Fibroblast of mammary gland (primary cell): ENCODE measurements around the gene GALNT14.
A peak's percentile ranks its signal among the peaks of the same experiment; 100 is the strongest.

Experiments used
- DNase-seq: peaks from one replicate; pipeline ENCODE4 v3.0.0-alpha.2; 2010; ENCODE audit warnings: low read depth
- H3K4me3 ChIP-seq: 2 replicates; pipeline ENCODE4 v1.5.1; 2011; ENCODE audit warnings: low read depth, mild to moderate bottlenecking, low read length, moderate library complexity; ENCODE audit not compliant: control insufficient read depth
- TF ChIP-seq, protein P1 (sequence below): conservative IDR thresholded peaks from 2 replicates; pipeline ENCODE4 v1.5.1; 2011; ENCODE audit warnings: low read depth, low read length, inconsistent platforms; ENCODE audit not compliant: control insufficient read depth, insufficient read depth

GALNT14 gene

GRCh38 chr2:31110431-31110830 is 27.8 kb downstream of the GALNT14 start:
- H3K4me3 ChIP-seq: no peak overlapping the region
- TF ChIP-seq, protein P1, sequence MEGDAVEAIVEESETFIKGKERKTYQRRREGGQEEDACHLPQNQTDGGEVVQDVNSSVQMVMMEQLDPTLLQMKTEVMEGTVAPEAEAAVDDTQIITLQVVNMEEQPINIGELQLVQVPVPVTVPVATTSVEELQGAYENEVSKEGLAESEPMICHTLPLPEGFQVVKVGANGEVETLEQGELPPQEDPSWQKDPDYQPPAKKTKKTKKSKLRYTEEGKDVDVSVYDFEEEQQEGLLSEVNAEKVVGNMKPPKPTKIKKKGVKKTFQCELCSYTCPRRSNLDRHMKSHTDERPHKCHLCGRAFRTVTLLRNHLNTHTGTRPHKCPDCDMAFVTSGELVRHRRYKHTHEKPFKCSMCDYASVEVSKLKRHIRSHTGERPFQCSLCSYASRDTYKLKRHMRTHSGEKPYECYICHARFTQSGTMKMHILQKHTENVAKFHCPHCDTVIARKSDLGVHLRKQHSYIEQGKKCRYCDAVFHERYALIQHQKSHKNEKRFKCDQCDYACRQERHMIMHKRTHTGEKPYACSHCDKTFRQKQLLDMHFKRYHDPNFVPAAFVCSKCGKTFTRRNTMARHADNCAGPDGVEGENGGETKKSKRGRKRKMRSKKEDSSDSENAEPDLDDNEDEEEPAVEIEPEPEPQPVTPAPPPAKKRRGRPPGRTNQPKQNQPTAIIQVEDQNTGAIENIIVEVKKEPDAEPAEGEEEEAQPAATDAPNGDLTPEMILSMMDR: no peak
- DNase-seq: no peak

- TF ChIP-seq, protein P1: no peak
- no peak overlapping the region for H3K4me3 ChIP-seq
- DNase-seq: no peak
Measured at GRCh38 chr2:31109633-31110192, 28.5 kb downstream of the GALNT14 start.

DNA sequence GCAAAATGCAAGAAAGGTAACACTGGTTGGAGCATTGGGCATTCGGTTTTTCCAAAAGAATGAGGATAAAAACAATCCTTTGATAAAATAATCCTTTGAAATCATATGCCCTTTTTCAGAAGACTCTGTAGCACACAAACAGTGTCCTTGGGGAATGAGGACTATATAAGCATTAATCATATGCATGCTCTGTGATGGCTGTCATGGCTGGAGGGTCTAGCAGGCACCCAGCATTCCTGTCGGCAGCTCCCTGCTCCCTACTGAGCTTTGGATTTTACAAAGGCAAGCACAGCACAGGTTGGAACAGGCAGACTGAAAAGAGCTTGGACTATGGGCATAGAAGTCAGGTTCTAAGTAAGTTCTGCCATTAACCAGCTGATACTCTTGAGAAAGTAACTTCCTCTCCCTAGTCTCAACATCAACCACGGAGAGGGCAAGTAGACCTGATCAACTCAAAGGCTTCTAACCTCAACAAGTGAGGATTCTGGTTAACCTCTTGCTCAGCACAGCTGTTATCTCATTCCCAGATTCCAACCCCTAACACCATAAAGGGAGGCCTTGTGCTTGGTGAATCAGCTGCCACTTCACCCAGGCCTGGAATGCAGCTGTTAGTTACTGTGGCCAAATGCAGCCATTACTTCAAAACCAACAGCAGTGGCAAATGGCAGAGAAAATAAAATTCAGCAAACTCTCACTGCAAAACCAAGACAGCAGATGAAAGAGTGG is 29.5 kb downstream of the GALNT14 start:
- TF ChIP-seq, protein P1: no peak
- no peak overlapping the region for H3K4me3 ChIP-seq
- DNase-seq: no peak

DNA sequence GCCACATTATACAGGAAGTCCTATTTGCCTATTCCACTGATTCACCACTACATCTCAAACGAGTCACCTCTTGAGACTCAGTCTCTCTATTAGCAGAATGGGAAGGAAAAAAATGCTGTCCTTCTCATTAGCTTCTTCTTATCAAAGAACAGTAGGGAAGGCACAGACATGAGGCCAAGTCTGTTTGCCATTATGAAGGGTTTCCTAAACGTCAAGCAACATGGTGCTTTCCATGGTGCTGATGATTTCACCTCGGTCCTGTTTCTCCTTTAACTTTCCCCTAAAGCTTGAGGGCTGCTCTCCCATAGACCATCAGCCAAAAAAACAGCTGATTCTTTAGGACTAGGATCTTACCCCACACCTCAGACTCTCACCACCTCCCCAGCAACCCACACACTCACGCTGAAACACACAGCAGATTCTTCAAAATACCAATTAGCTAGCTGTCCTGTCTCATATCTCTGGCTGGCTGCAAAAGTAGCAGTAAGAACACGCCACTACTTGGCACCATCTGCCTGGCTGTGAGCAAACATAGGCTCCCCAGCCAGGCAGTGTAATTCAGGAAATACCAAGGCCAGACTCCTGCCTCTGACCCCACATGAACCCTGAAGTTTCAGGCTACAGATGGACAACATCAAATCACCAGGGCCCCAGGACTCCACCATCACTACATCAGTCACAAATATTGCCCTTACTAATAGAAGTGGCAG is 30.5 kb downstream of the GALNT14 start:
- TF ChIP-seq, protein P1: no peak
- no peak overlapping the region for H3K4me3 ChIP-seq
- peak; percentile 10 for DNase-seq

DNA sequence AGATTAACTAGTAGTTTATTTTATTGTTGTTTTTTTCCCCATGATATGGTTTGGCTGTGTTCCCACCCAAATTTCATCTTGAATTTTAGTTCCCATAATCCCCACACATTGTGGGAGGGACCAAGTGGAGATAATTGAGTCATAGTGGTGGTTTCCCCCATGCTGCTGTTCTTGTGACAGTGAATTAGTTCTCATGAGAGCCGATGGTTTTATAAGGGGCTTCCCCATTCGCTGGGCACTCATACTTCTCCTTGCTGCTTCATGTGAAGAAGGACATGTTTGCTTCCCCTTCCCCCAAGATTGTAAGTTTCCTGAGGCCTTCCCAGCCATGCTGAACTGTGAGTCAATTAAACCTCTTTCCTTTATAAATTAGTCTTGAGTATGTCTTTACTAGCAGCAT is 36.5 kb downstream of the GALNT14 start:
- no peak for DNase-seq

DNA sequence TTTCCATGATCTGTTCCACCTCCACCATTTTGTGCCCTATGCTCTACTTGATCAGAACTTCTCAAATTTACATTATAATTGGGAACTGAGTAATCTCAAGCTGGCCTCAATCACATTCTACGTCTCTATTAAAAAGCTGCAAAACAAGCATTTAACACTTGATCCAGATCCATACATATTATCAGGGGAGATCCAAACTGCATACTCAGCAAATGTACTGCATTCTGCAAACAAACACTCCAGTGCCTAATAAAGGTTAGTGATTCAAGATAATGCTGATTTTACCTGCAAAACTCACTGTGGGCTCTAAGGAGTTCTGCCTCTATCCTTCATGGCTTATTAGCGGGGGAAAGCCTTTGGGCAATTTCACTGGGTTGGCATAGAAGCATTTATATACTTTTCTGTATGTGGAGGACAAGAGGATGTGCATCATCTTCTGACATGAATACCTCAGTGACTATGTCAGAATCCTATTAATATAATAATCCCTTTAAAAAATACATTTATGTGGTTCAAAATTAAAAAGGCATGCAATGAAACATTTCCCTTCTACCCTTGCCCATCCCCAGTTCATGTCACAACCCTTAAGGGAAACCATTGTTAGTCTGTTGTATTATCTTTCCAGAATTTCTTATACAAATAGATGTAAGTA is 40.2 kb downstream of the GALNT14 start:
- H3K4me3 ChIP-seq: no peak overlapping the region
- TF ChIP-seq, protein P1: no peak
- DNase-seq: no peak

More for the DNA sequence above, 36.5 kb downstream of the GALNT14 start:
- TF ChIP-seq, protein P1: no peak
- no peak overlapping the region for H3K4me3 ChIP-seq
